SH-SY5Y (cell line): ENCODE data around the gene DSCAML1.

Source experiments
- GATA2 ChIP-seq: IDR thresholded peaks from 2 replicates; pipeline ENCODE4 v1.6.1; 2011; ENCODE audit warnings: mild to moderate bottlenecking, low read depth, low read length
- GATA3 ChIP-seq: IDR thresholded peaks from 2 replicates; pipeline ENCODE4 v1.6.1; 2011; ENCODE audit warnings: low read depth, mild to moderate bottlenecking, low read length, moderate library complexity

- TF ChIP-seq GATA3 = no peak
- TF ChIP-seq GATA2 = no peak
These were observed 352.8 kb downstream of the DSCAML1 start for GRCh38 chr11:117444256-117444655.
